Measurements from ENCODE around the gene RTP3.

Gene RTP3

GRCh38 chr3:46470831-46471230, 26.9 kb upstream of the RTP3 start:
- Histone ChIP-seq H2AFZ (ENCODE audit: low read depth) (no peak overlapping the region), H3K4me3 (IDR thresholded peaks at IDR 0.05; ENCODE audit: insufficient read depth, low read depth, low read length) (no peak overlapping the region), H3K9ac (no peak overlapping the region), H4K20me1 (ENCODE audit: insufficient read depth) (no peaks in the 10 kb centered on the region), H3K4me2 (no peak overlapping the region), H3K27ac (no peak overlapping the region), H3K27me3 (ENCODE audit: insufficient read depth, low read depth) (no peaks in the 10 kb centered on the region), H3K79me2 (ENCODE audit: insufficient read depth, low read depth) (no peaks in the 10 kb centered on the region), H3K4me1 (ENCODE audit: low read depth, poor library complexity, severe bottlenecking) (no peaks in the 10 kb centered on the region), H3K36me3 (ENCODE audit: insufficient read depth) (no peaks in the 10 kb centered on the region)
- no peak for TF ChIP-seq CTCF (conservative IDR thresholded peaks at IDR 0.05; ENCODE audit: low read depth, low read length)

- H3K9ac ChIP-seq, result no peak overlapping the region
- no peak overlapping the region for H3K4me3 ChIP-seq (IDR thresholded peaks at IDR 0.05; ENCODE audit: insufficient read depth, low read depth, low read length)
- no peak overlapping the region for H3K27ac ChIP-seq
- no peaks in the 10 kb centered on the region for H3K79me2 ChIP-seq (ENCODE audit: insufficient read depth, low read depth)
- H2AFZ ChIP-seq (ENCODE audit: low read depth), result no peak overlapping the region
- H3K36me3 ChIP-seq (ENCODE audit: insufficient read depth), result no peaks in the 10 kb centered on the region
- no peaks in the 10 kb centered on the region for H3K4me1 ChIP-seq (ENCODE audit: low read depth, poor library complexity, severe bottlenecking)
- no peaks in the 10 kb centered on the region for H4K20me1 ChIP-seq (ENCODE audit: insufficient read depth)
- H3K27me3 ChIP-seq (ENCODE audit: insufficient read depth, low read depth), result no peaks in the 10 kb centered on the region
- no peak for TF ChIP-seq CTCF (conservative IDR thresholded peaks at IDR 0.05; ENCODE audit: low read depth, low read length)
- H3K4me2 ChIP-seq, result no peak overlapping the region
These were observed 26.3 kb upstream of the RTP3 start for GRCh38 chr3:46471371-46471914.

GRCh38 chr3:46472736-46473135, 25.0 kb upstream of the RTP3 start:
- no peaks in the 10 kb centered on the region for H3K79me2 ChIP-seq (ENCODE audit: insufficient read depth, low read depth)
- no peaks in the 10 kb centered on the region for H3K36me3 ChIP-seq (ENCODE audit: insufficient read depth)
- H3K4me2 ChIP-seq, result no peak overlapping the region
- no peak overlapping the region for H3K9ac ChIP-seq
- no peaks in the 10 kb centered on the region for H3K4me1 ChIP-seq (ENCODE audit: low read depth, poor library complexity, severe bottlenecking)
- no peak overlapping the region for H3K27ac ChIP-seq
- no peak for TF ChIP-seq CTCF (conservative IDR thresholded peaks at IDR 0.05; ENCODE audit: low read depth, low read length)
- no peak overlapping the region for H3K4me3 ChIP-seq (IDR thresholded peaks at IDR 0.05; ENCODE audit: insufficient read depth, low read depth, low read length)
- H3K27me3 ChIP-seq (ENCODE audit: insufficient read depth, low read depth), result no peaks in the 10 kb centered on the region
- H4K20me1 ChIP-seq (ENCODE audit: insufficient read depth), result no peaks in the 10 kb centered on the region
- no peak overlapping the region for H2AFZ ChIP-seq (ENCODE audit: low read depth)

GRCh38 chr3:46477145-46477544, 20.6 kb upstream of the RTP3 start:
- Histone ChIP-seq H3K9ac (no peak overlapping the region), H3K4me3 (IDR thresholded peaks at IDR 0.05; ENCODE audit: insufficient read depth, low read depth, low read length) (no peak overlapping the region), H3K27ac (no peak overlapping the region), H2AFZ (ENCODE audit: low read depth) (no peak overlapping the region), H3K36me3 (ENCODE audit: insufficient read depth) (no peaks in the 10 kb centered on the region), H4K20me1 (ENCODE audit: insufficient read depth) (no peaks in the 10 kb centered on the region), H3K27me3 (ENCODE audit: insufficient read depth, low read depth) (no peaks in the 10 kb centered on the region), H3K79me2 (ENCODE audit: insufficient read depth, low read depth) (no peaks in the 10 kb centered on the region), H3K4me1 (ENCODE audit: low read depth, poor library complexity, severe bottlenecking) (no peaks in the 10 kb centered on the region), H3K4me2 (no peak overlapping the region)
- no peak for TF ChIP-seq CTCF (conservative IDR thresholded peaks at IDR 0.05; ENCODE audit: low read depth, low read length)

All from KMS-11 (cell line).